MM.1S (cell line): Measurements from ENCODE around the gene LTBP1.

Experiments used
- EZH2phosphoT487 ChIP-seq: fragments of 300-600 bp; sonication (generic); IDR thresholded peaks from 2 replicates; pipeline ENCODE4 v1.6.1; 2018; ENCODE audit warnings: antibody characterized with exemption, low read length
- TF ChIP-seq, protein P1 (sequence below): fragments of 300-600 bp; sonication (generic); IDR thresholded peaks from 2 replicates; pipeline ENCODE4 v1.5.1; 2016; ENCODE audit warnings: antibody characterized with exemption, low read length, mixed read lengths

DNA sequence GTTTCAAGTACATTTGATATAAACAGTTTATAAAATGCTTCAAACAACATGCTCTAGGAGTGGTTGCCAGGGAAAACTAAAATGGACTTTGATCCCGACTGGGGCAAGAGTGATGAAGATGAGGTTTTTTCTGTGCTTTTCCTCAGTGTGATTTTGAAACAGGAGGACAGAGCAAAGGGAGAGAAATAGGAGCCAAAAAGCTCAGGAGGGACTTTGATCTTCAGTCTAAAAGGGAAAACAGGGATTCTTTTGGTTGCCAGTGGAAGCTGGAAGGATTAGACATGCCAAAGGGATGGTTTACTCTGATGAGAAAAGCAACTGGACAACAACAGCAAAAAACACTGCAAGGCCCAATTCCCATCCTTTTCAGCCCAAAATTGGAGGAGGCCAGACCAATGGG is 95.5 kb downstream of the LTBP1 start:
- TF ChIP-seq, protein P1, sequence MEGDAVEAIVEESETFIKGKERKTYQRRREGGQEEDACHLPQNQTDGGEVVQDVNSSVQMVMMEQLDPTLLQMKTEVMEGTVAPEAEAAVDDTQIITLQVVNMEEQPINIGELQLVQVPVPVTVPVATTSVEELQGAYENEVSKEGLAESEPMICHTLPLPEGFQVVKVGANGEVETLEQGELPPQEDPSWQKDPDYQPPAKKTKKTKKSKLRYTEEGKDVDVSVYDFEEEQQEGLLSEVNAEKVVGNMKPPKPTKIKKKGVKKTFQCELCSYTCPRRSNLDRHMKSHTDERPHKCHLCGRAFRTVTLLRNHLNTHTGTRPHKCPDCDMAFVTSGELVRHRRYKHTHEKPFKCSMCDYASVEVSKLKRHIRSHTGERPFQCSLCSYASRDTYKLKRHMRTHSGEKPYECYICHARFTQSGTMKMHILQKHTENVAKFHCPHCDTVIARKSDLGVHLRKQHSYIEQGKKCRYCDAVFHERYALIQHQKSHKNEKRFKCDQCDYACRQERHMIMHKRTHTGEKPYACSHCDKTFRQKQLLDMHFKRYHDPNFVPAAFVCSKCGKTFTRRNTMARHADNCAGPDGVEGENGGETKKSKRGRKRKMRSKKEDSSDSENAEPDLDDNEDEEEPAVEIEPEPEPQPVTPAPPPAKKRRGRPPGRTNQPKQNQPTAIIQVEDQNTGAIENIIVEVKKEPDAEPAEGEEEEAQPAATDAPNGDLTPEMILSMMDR = no peak
- TF ChIP-seq EZH2phosphoT487 = no peak
